A549 (cell line): ENCODE measurements around the gene PIK3CD. TPM values are rescaled to one million over a fixed set of nuclear protein-coding genes. Genes with fewer than 3 reads are reported as not detected.

ENCODE experiments used
- ATAC-seq, 2 experiments: fragments of 200-7000 bp in 1 of 2; fragments of >200 bp in 1 of 2; cut with Nextera tagmentation in 1 of 2; cut with Tn5 transposase in 1 of 2; 3 replicates each; pipeline versions ENCODE4 v1.8.0 to v1.9.1; 2018 to 2020; ENCODE audit warnings: mild to moderate bottlenecking in 1 of 2, moderate library complexity in 1 of 2
- CTCF ChIA-PET: fragments of 300-600 bp; sonication (Branson Sonifier 250); formaldehyde crosslinking; extraction: SDS; loops from one replicate; lab custom pipeline; 2021; ENCODE audit warnings: antibody characterized with exemption, inconsistent platforms; lab: Yijun Ruan, JAX
- POLR2A ChIA-PET: fragments of 350-600 bp; formaldehyde crosslinking; extraction: SDS; loops from one replicate; lab custom pipeline; 2021; ENCODE audit warnings: antibody characterized with exemption, inconsistent platforms; lab: Yijun Ruan, JAX
- DNase-seq, 2 experiments: peaks; one replicate each; pipeline versions ENCODE4 v3.0.0 to v3.0.0-alpha.2; 2011 to 2016; ENCODE audit warnings: low read depth in 1 of 2, low spot score in 1 of 2
- FAIRE-seq: peaks from 2 replicates; lab custom pipeline; 2011; peaks lifted over from hg19 to GRCh38; lab: Jason Lieb, UNC
- H3K27ac ChIP-seq, 2 experiments: fragments of >200 bp; sonication (Bioruptor Twin); formaldehyde crosslinking; 3 replicates each; pipeline ENCODE4 v1.5.1; 2016 to 2017
- H3K4me1 ChIP-seq: fragments of >200 bp; sonication (Bioruptor Twin); formaldehyde crosslinking; 3 replicates; pipeline ENCODE4 v1.6.1; 2016
- H3K4me2 ChIP-seq: fragments of >200 bp; sonication (Bioruptor Twin); formaldehyde crosslinking; 3 replicates; pipeline ENCODE4 v1.6.1; 2016
- H3K4me3 ChIP-seq: fragments of >200 bp; sonication (Bioruptor Twin); formaldehyde crosslinking; 3 replicates; pipeline ENCODE4 v1.5.1; 2016
- H3K9me3 ChIP-seq: fragments of >200 bp; sonication (Bioruptor Twin); formaldehyde crosslinking; 3 replicates; pipeline ENCODE4 v1.6.1; 2016
- CBX2 ChIP-seq: fragments of 200-600 bp; sonication (generic); IDR thresholded peaks from 2 replicates; pipeline ENCODE4 v1.6.1; 2016; ENCODE audit warnings: low read depth, mild to moderate bottlenecking, borderline replicate concordance
- CBX8 ChIP-seq: fragments of 200-600 bp; sonication (generic); IDR thresholded peaks from 2 replicates; pipeline ENCODE4 v1.6.1; 2016
- CEBPB ChIP-seq, 2 experiments: fragments of >200 bp in 1 of 2; sonication (Bioruptor Twin) in 1 of 2; formaldehyde crosslinking in 1 of 2; IDR thresholded peaks; 2 replicates each; pipeline ENCODE4 v1.6.1; 2012 to 2016
- CHD2 ChIP-seq: fragments of 150-350 bp; IDR thresholded peaks from 2 replicates; pipeline ENCODE4 v1.6.1; 2014; ENCODE audit warnings: low read length; ENCODE audit not compliant: partially characterized antibody
- EHF ChIP-seq: fragments of 250-450 bp; sonication (Bioruptor Pico); IDR thresholded peaks from 2 replicates; pipeline ENCODE4 v1.5.0; 2020; ENCODE audit warnings: mild to moderate bottlenecking
- FOSB ChIP-seq: fragments of 250-450 bp; sonication (Bioruptor Pico); IDR thresholded peaks from 2 replicates; pipeline ENCODE4 v1.5.0; 2020; ENCODE audit warnings: mild to moderate bottlenecking, moderate library complexity
- HOXA7 ChIP-seq: fragments of 250-450 bp; sonication (Bioruptor Pico); IDR thresholded peaks from 2 replicates; pipeline ENCODE4 v1.5.0; 2020; ENCODE audit warnings: mild to moderate bottlenecking, moderate library complexity
- HOXB13 ChIP-seq: fragments of 250-450 bp; sonication (Bioruptor Pico); IDR thresholded peaks from 2 replicates; pipeline ENCODE4 v1.5.0; 2020; ENCODE audit warnings: low read depth, mild to moderate bottlenecking, moderate library complexity
- JUN ChIP-seq, 2 experiments: fragments of >200 bp; sonication (Bioruptor Twin); formaldehyde crosslinking; IDR thresholded peaks; 2 replicates in 1 of 2; 3 replicates in 1 of 2; pipeline ENCODE4 v1.6.1; 2016 to 2017
- MYC ChIP-seq: IDR thresholded peaks from 2 replicates; pipeline ENCODE4 v1.6.1; 2012; ENCODE audit warnings: mild to moderate bottlenecking, inconsistent platforms, low read length, improper control_type of control experiment, borderline replicate concordance
- NFE2L2 ChIP-seq: fragments of 150-350 bp; conservative IDR thresholded peaks from 2 replicates; pipeline ENCODE4 v1.6.1; 2014; ENCODE audit warnings: low read length
- PHF8 ChIP-seq: fragments of 200-600 bp; sonication (generic); IDR thresholded peaks from 2 replicates; pipeline ENCODE4 v1.6.1; 2016; ENCODE audit warnings: low read depth, mild to moderate bottlenecking, antibody characterized with exemption, moderate library complexity, borderline replicate concordance
- RAD21 ChIP-seq, 2 experiments: fragments of >200 bp in 1 of 2; sonication (Bioruptor Twin) in 1 of 2; formaldehyde crosslinking in 1 of 2; IDR thresholded peaks in 1 of 2; conservative IDR thresholded peaks in 1 of 2; 2 replicates in 1 of 2; 3 replicates in 1 of 2; pipeline ENCODE4 v1.6.1; 2012 to 2018; ENCODE audit warnings: inconsistent platforms in 1 of 2
- SMC3 ChIP-seq: fragments of >200 bp; sonication (Bioruptor Twin); formaldehyde crosslinking; IDR thresholded peaks from 3 replicates; pipeline ENCODE4 v1.6.1; 2018; ENCODE audit warnings: inconsistent platforms
- TFCP2L1 ChIP-seq: fragments of 250-450 bp; sonication (Bioruptor Pico); IDR thresholded peaks from 2 replicates; pipeline ENCODE4 v1.5.0; 2021; ENCODE audit warnings: mild to moderate bottlenecking
- ZFP36 ChIP-seq: fragments of 450-650 bp; IDR thresholded peaks from 2 replicates; pipeline ENCODE4 v1.6.1; 2014; ENCODE audit warnings: borderline replicate concordance; ENCODE audit not compliant: partially characterized antibody
- WGBS: methylation state at CpG from one replicate; pipeline ENCODE4 v1.1.6; 2017; ENCODE audit errors: missing lambda C conversion rate; 5-methylcytosine and 5-hydroxymethylcytosine counted together
- polyA plus RNA-seq, 4 experiments: library from polyadenylated mRNA; depleted of rRNA in 3 of 4; stranded (reverse); fragments of >200 nt; fragmentation: RNase III in 1 of 4; extraction: RNeasy Plus Mini Kit Qiagen cat#74134 plus additional on column Dnase treatment in 1 of 4; gene quantifications; 2 replicates in 3 of 4; 3 replicates in 1 of 4; pipeline ENCODE4 v1.2.3, GENCODE V29; 2011 to 2017
- TF ChIP-seq, protein P1 (sequence below): fragments of >200 bp; sonication (Bioruptor Twin); formaldehyde crosslinking; IDR thresholded peaks from 3 replicates; pipeline ENCODE4 v1.5.1; 2016
- TF ChIP-seq, protein P2 (sequence below): fragments of 450-650 bp; IDR thresholded peaks from 2 replicates; pipeline ENCODE4 v1.6.1; 2014; ENCODE audit warnings: antibody characterized with exemption
- TF ChIP-seq, protein P3 (sequence below): fragments of 150-350 bp; IDR thresholded peaks from 2 replicates; pipeline ENCODE4 v1.6.1; 2014; ENCODE audit warnings: low read depth, mild to moderate bottlenecking, low read length
- TF ChIP-seq, protein P4 (sequence below): IDR thresholded peaks from 2 replicates; pipeline ENCODE4 v1.6.1; 2012; ENCODE audit warnings: low read depth, borderline replicate concordance
- TF ChIP-seq, protein P5 (sequence below): fragments of 250-450 bp; sonication (Bioruptor Pico); IDR thresholded peaks from 2 replicates; pipeline ENCODE4 v1.5.0; 2021; ENCODE audit warnings: mild to moderate bottlenecking, moderate library complexity, borderline replicate concordance
- TF ChIP-seq, protein P6 (sequence below): fragments of >200 bp; sonication (Bioruptor Twin); formaldehyde crosslinking; IDR thresholded peaks from 2 replicates; pipeline ENCODE4 v1.6.1; 2016

The PIK3CD gene
- polyA plus RNA-seq, 2 of the 4 experiments (the other 2 are of a cell fraction), result 2.4 to 3.5 TPM

DNA sequence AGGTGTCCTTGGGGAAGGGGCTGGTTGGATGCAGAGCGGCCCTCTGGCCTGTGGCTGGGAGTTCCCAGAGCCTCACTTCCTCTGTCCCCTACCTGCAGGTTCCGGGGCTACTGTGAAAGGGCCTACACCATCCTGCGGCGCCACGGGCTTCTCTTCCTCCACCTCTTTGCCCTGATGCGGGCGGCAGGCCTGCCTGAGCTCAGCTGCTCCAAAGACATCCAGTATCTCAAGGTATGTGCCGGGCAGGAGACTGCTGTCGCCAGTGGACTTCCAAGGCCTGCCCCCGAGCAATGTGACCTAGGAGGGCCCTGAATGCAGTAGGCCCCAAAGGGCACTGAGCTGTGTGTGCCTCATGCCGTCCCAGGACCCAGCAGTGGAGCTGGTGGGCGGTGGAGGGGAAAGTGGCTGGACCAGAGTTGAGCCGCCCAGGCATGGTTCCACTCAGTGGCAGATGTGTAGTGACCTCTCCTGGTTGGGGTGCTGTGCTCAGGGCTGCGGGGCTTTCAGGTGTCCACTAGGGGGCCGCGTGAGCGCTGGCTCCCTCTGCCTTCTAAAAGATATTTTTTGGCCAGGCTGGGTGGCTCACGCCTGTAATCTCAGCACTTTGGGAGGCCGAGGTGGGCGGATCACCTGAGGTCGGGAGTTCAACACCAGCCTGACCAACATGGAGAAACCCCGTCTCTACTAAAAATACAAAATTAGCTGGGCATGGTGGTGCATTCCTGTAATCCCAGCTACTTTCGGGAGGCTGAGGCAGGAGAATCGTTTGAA is 73.4 kb downstream of the PIK3CD start:
- ATAC-seq, result peak; percentile 80 to 88
- peak; percentile 44; the same call in 2 of the 3 replicates for TF ChIP-seq SMC3
- TF ChIP-seq NFE2L2, result no peak
- TF ChIP-seq RAD21 (conservative IDR thresholded peaks at IDR 0.05 in 1 of 2, IDR thresholded peaks at IDR 0.05 in 1 of 2), result peak; percentile 42 to 61
- TF ChIP-seq, protein P1, sequence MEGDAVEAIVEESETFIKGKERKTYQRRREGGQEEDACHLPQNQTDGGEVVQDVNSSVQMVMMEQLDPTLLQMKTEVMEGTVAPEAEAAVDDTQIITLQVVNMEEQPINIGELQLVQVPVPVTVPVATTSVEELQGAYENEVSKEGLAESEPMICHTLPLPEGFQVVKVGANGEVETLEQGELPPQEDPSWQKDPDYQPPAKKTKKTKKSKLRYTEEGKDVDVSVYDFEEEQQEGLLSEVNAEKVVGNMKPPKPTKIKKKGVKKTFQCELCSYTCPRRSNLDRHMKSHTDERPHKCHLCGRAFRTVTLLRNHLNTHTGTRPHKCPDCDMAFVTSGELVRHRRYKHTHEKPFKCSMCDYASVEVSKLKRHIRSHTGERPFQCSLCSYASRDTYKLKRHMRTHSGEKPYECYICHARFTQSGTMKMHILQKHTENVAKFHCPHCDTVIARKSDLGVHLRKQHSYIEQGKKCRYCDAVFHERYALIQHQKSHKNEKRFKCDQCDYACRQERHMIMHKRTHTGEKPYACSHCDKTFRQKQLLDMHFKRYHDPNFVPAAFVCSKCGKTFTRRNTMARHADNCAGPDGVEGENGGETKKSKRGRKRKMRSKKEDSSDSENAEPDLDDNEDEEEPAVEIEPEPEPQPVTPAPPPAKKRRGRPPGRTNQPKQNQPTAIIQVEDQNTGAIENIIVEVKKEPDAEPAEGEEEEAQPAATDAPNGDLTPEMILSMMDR, result peak; percentile 55

DNA sequence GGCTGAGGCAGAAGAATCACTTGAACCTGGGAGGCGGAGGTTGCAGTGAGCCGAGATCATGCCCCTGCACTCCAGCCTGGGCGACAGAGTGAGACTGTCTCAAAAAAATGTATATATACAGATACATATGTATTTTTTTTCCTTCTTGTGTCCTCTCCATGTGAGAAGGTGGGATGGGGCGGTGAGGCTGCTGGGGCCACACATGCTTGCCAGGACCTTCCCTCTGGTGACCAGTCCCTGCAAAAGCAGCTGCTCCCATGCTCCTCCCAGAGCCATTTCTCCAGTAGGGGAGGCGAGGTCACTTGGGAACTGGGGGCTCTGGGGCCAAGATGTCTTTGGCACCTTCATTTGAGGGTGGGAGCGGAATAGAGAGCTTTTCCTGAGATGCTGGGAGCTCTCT is 74.9 kb downstream of the PIK3CD start:
- H3K9me3 ChIP-seq, result peaks cover 4% of the 10 kb centered on the region; the same call in 1 of the 3 replicates
- no peak for ATAC-seq
- TF ChIP-seq, protein P2, sequence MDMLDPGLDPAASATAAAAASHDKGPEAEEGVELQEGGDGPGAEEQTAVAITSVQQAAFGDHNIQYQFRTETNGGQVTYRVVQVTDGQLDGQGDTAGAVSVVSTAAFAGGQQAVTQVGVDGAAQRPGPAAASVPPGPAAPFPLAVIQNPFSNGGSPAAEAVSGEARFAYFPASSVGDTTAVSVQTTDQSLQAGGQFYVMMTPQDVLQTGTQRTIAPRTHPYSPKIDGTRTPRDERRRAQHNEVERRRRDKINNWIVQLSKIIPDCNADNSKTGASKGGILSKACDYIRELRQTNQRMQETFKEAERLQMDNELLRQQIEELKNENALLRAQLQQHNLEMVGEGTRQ, result no peak
- TF ChIP-seq FOSB (CRISPR knock-in tag) (no peak), CBX8 (no peak)
- TF ChIP-seq, protein P3, sequence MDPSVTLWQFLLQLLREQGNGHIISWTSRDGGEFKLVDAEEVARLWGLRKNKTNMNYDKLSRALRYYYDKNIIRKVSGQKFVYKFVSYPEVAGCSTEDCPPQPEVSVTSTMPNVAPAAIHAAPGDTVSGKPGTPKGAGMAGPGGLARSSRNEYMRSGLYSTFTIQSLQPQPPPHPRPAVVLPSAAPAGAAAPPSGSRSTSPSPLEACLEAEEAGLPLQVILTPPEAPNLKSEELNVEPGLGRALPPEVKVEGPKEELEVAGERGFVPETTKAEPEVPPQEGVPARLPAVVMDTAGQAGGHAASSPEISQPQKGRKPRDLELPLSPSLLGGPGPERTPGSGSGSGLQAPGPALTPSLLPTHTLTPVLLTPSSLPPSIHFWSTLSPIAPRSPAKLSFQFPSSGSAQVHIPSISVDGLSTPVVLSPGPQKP, result no peak
- POLR2A ChIA-PET, result no interaction called here
- CTCF ChIA-PET, result interaction anchor here (0.9 to 2.0 kb wide), 4 partner anchors 9 to 140 kb away, joined by 3 to 9 read pairs (median 4); no protein-coding TSS in a partner anchor
- FAIRE-seq, result no peak
- H3K4me2 ChIP-seq, result no peak overlapping the region
- DNase-seq, result no peak
- WGBS, result 88% methylated on average over 5 of the region's 6 CpGs
- H3K4me1 ChIP-seq, result no peaks in the 10 kb centered on the region
- no peak overlapping the region for H3K27ac ChIP-seq
- no peak overlapping the region for H3K4me3 ChIP-seq

More for the DNA sequence above, 73.4 kb downstream of the PIK3CD start:
- H3K27ac ChIP-seq, result peak overlapping the region in 1 of 2 experiments; percentile 36; a peak in 1 of 6 replicates
- peaks cover 4% of the 10 kb centered on the region; the same call in 1 of the 3 replicates for H3K9me3 ChIP-seq
- POLR2A ChIA-PET, result no interaction called here
- CTCF ChIA-PET, result interaction anchor here (0.6 to 3.0 kb wide), 16 partner anchors 9 to 147 kb away, joined by 3 to 11 read pairs (median 3); no protein-coding TSS in a partner anchor
- no peak overlapping the region for H3K4me3 ChIP-seq
- WGBS, result 73% methylated on average over 22 of the region's 24 CpGs
- no peak overlapping the region for H3K4me2 ChIP-seq
- DNase-seq (peak; percentile 57 to 67), FAIRE-seq (no peak)
- peaks cover 2% of the 10 kb centered on the region for H3K4me1 ChIP-seq

DNA sequence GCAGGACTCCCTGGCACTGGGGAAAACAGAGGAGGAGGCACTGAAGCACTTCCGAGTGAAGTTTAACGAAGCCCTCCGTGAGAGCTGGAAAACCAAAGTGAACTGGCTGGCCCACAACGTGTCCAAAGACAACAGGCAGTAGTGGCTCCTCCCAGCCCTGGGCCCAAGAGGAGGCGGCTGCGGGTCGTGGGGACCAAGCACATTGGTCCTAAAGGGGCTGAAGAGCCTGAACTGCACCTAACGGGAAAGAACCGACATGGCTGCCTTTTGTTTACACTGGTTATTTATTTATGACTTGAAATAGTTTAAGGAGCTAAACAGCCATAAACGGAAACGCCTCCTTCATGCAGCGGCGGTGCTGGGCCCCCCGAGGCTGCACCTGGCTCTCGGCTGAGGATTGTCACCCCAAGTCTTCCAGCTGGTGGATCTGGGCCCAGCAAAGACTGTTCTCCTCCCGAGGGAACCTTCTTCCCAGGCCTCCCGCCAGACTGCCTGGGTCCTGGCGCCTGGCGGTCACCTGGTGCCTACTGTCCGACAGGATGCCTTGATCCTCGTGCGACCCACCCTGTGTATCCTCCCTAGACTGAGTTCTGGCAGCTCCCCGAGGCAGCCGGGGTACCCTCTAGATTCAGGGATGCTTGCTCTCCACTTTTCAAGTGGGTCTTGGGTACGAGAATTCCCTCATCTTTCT is 75.5 kb downstream of the PIK3CD start:
- CTCF ChIA-PET, result interaction anchor here (0.9 to 2.0 kb wide), 6 partner anchors 8 to 140 kb away, joined by 3 to 9 read pairs (median 4); no protein-coding TSS in a partner anchor
- no peak for ATAC-seq
- no peaks in the 10 kb centered on the region for H3K4me1 ChIP-seq
- H3K27ac ChIP-seq, result no peak overlapping the region
- H3K4me3 ChIP-seq, result no peak overlapping the region
- peaks cover 4% of the 10 kb centered on the region; the same call in 1 of the 3 replicates for H3K9me3 ChIP-seq
- WGBS, result 84% methylated on average over 22 of the region's 25 CpGs
- H3K4me2 ChIP-seq, result no peak overlapping the region
- no peak for FAIRE-seq
- no peak for DNase-seq
- POLR2A ChIA-PET, result no interaction called here
- TF ChIP-seq HOXA7, result no peak
- TF ChIP-seq JUN (IDR thresholded peaks at IDR 0.05), result no peak
- no peak for TF ChIP-seq TFCP2L1
- TF ChIP-seq CHD2, result no peak
- TF ChIP-seq, protein P4, sequence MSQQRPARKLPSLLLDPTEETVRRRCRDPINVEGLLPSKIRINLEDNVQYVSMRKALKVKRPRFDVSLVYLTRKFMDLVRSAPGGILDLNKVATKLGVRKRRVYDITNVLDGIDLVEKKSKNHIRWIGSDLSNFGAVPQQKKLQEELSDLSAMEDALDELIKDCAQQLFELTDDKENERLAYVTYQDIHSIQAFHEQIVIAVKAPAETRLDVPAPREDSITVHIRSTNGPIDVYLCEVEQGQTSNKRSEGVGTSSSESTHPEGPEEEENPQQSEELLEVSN, result no peak
- no peak for TF ChIP-seq RAD21 (conservative IDR thresholded peaks at IDR 0.05 in 1 of 2, IDR thresholded peaks at IDR 0.05 in 1 of 2)
- TF ChIP-seq, protein P5, sequence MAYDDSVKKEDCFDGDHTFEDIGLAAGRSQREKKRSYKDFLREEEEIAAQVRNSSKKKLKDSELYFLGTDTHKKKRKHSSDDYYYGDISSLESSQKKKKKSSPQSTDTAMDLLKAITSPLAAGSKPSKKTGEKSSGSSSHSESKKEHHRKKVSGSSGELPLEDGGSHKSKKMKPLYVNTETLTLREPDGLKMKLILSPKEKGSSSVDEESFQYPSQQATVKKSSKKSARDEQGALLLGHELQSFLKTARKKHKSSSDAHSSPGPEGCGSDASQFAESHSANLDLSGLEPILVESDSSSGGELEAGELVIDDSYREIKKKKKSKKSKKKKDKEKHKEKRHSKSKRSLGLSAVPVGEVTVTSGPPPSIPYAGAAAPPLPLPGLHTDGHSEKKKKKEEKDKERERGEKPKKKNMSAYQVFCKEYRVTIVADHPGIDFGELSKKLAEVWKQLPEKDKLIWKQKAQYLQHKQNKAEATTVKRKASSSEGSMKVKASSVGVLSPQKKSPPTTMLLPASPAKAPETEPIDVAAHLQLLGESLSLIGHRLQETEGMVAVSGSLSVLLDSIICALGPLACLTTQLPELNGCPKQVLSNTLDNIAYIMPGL, result no peak
- TF ChIP-seq CEBPB (IDR thresholded peaks at IDR 0.05), result no peak
- no peak for TF ChIP-seq PHF8
- TF ChIP-seq MYC, result no peak
- TF ChIP-seq HOXB13 (CRISPR knock-in tag), result no peak
- TF ChIP-seq, protein P6, sequence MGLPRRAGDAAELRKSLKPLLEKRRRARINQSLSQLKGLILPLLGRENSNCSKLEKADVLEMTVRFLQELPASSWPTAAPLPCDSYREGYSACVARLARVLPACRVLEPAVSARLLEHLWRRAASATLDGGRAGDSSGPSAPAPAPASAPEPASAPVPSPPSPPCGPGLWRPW, result no peak
- no peak for TF ChIP-seq ZFP36
- no peak for TF ChIP-seq EHF (CRISPR knock-in tag)
- TF ChIP-seq CBX2, result no peak
